ENCODE measurements around the gene ADGRV1. TPM values are rescaled to one million over a fixed set of nuclear protein-coding genes. Genes with fewer than 3 reads are reported as not detected.

ADGRV1 gene
- total and polyA plus RNA-seq, 9 of the 15 experiments (the other 6 are each of a cell fraction or from before 2014, with no cell fraction given) = 21.7 to 156 (median 58.2) TPM

DNA sequence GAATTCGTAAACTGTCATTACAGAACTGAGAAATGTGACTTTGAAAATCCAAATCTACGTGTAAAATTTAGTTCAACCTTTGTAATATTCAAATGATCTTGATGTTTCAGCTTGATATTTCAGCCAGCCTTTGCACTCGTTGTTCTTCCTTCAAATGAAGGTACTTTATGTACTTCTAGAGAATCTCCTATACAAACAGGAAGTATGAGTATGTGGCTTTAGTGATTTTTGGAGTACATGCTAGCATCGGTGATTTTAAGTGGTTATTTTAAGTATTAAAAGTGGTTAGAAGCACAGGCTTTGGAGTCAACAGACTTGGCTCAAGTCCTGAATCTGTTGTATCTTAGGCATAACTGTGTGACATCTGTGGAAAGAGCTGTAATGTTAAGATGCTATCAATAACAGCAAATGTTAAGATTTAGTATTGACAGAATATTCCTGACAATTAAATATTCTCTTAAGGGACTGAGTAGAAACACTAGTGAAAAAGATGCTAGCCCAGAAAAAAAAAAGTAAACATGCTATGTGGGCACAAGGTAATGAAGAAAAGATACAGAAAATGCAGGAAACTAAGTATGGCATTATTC lies 398.0 kb downstream of the ADGRV1 start:
- no peaks in the 10 kb centered on the region for H3K9me1 ChIP-seq (ENCODE audit: control insufficient read depth, insufficient read depth, low read length)
- no peak overlapping the region for H2AFZ ChIP-seq (ENCODE audit: low read depth, low read length)
- no peaks in the 10 kb centered on the region for H3K27me3 ChIP-seq (ENCODE audit: control insufficient read depth in 2 of 2, insufficient read depth in 2 of 2, low read length in 2 of 2)
- no peak overlapping the region for H3K27ac ChIP-seq (ENCODE audit: extremely low read depth, low read depth, low read length)
- intact Hi-C loops (cut with micrococcal nuclease) = no loop called here
- no peak overlapping the region for H3K4me3 ChIP-seq
- no TSS peak for BruUV-seq (replicated peaks)
- no peaks in the 10 kb centered on the region for H4K20me1 ChIP-seq (replicated peaks; ENCODE audit: control insufficient read depth, insufficient read depth, low read length)
- H3K36me3 ChIP-seq (ENCODE audit: control insufficient read depth, insufficient read depth, low read length) = no peaks in the 10 kb centered on the region
- no peak overlapping the region for H3K9ac ChIP-seq (ENCODE audit: insufficient read depth in 1 of 2, low read depth in 2 of 2, low read length in 2 of 2)
- H3K9me3 ChIP-seq (replicated peaks; ENCODE audit: control insufficient read depth, insufficient read depth, low read depth, low read length) = no peaks in the 10 kb centered on the region
- no peaks in the 10 kb centered on the region for H3K79me2 ChIP-seq (ENCODE audit: control insufficient read depth, insufficient read depth, low read length)
- DNase-seq (ENCODE audit: extremely low read depth in 1 of 4, low spot score in 3 of 4) (no peak), FAIRE-seq (no peak), ATAC-seq (no peak)
- in situ Hi-C loops (cut with MboI) = no loop called here
- H3K4me1 ChIP-seq (replicated peaks in 1 of 2; ENCODE audit: control insufficient read depth in 2 of 2, insufficient read depth in 2 of 2, low read length in 2 of 2) = no peaks in the 10 kb centered on the region
- ChIA-PET POLR2A (no interaction called here), CTCF (ENCODE audit: low intra/inter-chr PET ratio) (no interaction called here)
- WGBS (ENCODE audit: insufficient coverage, low coverage, missing lambda C conversion rate) = 48% methylated on average over 4 of the region's 4 CpGs
- H3K4me2 ChIP-seq (ENCODE audit: insufficient read depth, low read length) = no peak overlapping the region
- TF ChIP-seq, protein P1, sequence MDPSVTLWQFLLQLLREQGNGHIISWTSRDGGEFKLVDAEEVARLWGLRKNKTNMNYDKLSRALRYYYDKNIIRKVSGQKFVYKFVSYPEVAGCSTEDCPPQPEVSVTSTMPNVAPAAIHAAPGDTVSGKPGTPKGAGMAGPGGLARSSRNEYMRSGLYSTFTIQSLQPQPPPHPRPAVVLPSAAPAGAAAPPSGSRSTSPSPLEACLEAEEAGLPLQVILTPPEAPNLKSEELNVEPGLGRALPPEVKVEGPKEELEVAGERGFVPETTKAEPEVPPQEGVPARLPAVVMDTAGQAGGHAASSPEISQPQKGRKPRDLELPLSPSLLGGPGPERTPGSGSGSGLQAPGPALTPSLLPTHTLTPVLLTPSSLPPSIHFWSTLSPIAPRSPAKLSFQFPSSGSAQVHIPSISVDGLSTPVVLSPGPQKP (CRISPR knock-in tag; IDR thresholded peaks at IDR 0.05) = no peak
- no peak for TF ChIP-seq ERF (CRISPR knock-in tag; IDR thresholded peaks at IDR 0.05)
- TF ChIP-seq, protein P2, sequence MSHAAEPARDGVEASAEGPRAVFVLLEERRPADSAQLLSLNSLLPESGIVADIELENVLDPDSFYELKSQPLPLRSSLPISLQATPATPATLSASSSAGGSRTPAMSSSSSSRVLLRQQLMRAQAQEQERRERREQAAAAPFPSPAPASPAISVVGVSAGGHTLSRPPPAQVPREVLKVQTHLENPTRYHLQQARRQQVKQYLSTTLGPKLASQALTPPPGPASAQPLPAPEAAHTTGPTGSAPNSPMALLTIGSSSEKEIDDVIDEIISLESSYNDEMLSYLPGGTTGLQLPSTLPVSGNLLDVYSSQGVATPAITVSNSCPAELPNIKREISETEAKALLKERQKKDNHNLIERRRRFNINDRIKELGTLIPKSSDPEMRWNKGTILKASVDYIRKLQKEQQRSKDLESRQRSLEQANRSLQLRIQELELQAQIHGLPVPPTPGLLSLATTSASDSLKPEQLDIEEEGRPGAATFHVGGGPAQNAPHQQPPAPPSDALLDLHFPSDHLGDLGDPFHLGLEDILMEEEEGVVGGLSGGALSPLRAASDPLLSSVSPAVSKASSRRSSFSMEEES (CRISPR knock-in tag; IDR thresholded peaks at IDR 0.05) = no peak
- TF ChIP-seq ZBED1 (IDR thresholded peaks at IDR 0.05) = no peak
- no peak for TF ChIP-seq FUS (optimal IDR thresholded peaks at IDR 0.05; ENCODE audit: low read depth, low read length)
- TF ChIP-seq CUX1 (CRISPR knock-in tag; IDR thresholded peaks at IDR 0.05) = no peak
- TF ChIP-seq ZNF431 (CRISPR knock-in tag; IDR thresholded peaks at IDR 0.05) = no peak
- no peak for TF ChIP-seq ARID1B (IDR thresholded peaks at IDR 0.05)
- TF ChIP-seq PCBP2 (IDR thresholded peaks at IDR 0.05; ENCODE audit: low read depth, low read length, poor library complexity, severe bottlenecking) = no peak
- TF ChIP-seq, protein P3, sequence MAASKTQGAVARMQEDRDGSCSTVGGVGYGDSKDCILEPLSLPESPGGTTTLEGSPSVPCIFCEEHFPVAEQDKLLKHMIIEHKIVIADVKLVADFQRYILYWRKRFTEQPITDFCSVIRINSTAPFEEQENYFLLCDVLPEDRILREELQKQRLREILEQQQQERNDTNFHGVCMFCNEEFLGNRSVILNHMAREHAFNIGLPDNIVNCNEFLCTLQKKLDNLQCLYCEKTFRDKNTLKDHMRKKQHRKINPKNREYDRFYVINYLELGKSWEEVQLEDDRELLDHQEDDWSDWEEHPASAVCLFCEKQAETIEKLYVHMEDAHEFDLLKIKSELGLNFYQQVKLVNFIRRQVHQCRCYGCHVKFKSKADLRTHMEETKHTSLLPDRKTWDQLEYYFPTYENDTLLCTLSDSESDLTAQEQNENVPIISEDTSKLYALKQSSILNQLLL (CRISPR knock-in tag; IDR thresholded peaks at IDR 0.05; ENCODE audit: borderline replicate concordance) = no peak
- no peak for TF ChIP-seq ZNF224 (CRISPR knock-in tag; IDR thresholded peaks at IDR 0.05)
- TF ChIP-seq, protein P4, sequence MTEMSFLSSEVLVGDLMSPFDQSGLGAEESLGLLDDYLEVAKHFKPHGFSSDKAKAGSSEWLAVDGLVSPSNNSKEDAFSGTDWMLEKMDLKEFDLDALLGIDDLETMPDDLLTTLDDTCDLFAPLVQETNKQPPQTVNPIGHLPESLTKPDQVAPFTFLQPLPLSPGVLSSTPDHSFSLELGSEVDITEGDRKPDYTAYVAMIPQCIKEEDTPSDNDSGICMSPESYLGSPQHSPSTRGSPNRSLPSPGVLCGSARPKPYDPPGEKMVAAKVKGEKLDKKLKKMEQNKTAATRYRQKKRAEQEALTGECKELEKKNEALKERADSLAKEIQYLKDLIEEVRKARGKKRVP (CRISPR knock-in tag; IDR thresholded peaks at IDR 0.05) = no peak

Data from K562 (cell line).